OCI-LY3 (cell line): ENCODE results near the gene CHRM4.

Source experiments
- CTCF ChIP-seq: fragments of 200-600, 300-600 bp; sonication (generic); IDR thresholded peaks from 2 replicates; pipeline ENCODE4 v1.5.1; 2014; ENCODE audit warnings: antibody characterized with exemption, low read length, low read depth
- EZH2phosphoT487 ChIP-seq: fragments of 200-600 bp; shearing (Covaris generic); IDR thresholded peaks from 2 replicates; pipeline ENCODE4 v1.6.1; 2018; ENCODE audit warnings: antibody characterized with exemption, mixed run types, low read depth

DNA sequence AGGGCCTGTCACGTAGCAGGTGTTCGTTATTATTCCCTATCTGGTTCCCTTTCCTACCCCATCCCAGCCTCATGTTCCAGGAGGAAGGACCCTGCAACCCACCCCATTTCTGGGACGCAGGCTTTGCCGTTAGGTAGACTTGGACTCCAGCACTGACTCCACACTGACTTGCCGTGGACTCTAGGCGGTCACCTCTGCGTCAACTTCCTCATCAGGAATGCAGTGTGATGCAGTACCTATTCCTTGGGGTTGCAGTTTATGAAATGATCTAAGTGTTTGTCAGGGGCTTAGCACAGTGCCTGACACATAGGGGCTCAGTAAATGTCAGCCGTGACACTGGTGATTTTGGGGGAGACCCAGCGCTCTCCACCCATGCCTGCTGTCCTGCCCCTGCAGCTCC is 27.5 kb downstream of the CHRM4 start:
- no peak for TF ChIP-seq CTCF
- TF ChIP-seq EZH2phosphoT487 = no peak
